Measurements from ENCODE around the gene CAPN5. TPM values are rescaled to one million over a fixed set of nuclear protein-coding genes. Genes with fewer than 3 reads are reported as not detected.

Gene CAPN5
- polyA plus RNA-seq, 2 donors = 26.6 to 27.8 TPM

- Histone ChIP-seq H3K4me1 (ENCODE audit: control insufficient read depth in 2 of 2, insufficient read depth in 2 of 2, low read length in 1 of 2) (peaks cover 0 to 2% of the 10 kb centered on the region in 2 donors), H3K36me3 (ENCODE audit: control insufficient read depth in 2 of 2, insufficient read depth in 2 of 2, low read length in 1 of 2) (no peaks in the 10 kb centered on the region), H3K27me3 (ENCODE audit: control insufficient read depth in 1 of 2, insufficient read depth in 2 of 2, low read length in 2 of 2) (no peaks in the 10 kb centered on the region), H3K27ac (ENCODE audit: low read depth in 2 of 2, low read length in 1 of 2) (no peak overlapping the region), H3K9me3 (ENCODE audit: control insufficient read depth in 2 of 2, insufficient read depth in 1 of 2, low read depth in 1 of 2, low read length in 1 of 2) (no peaks in the 10 kb centered on the region), H3K4me3 (ENCODE audit: low read depth in 1 of 2, low read length in 2 of 2) (no peak overlapping the region)
- 80 to 85% methylated on average over 12 of the region's 12 CpGs for WGBS, 2 donors
These were observed 35.8 kb upstream of the CAPN5 start for GRCh38 chr11:77030834-77031414.

GRCh38 chr11:77031599-77031998 lies 35.2 kb upstream of the CAPN5 start:
- Histone ChIP-seq H3K36me3 (ENCODE audit: control insufficient read depth in 2 of 2, insufficient read depth in 2 of 2, low read length in 1 of 2) (no peaks in the 10 kb centered on the region), H3K4me3 (ENCODE audit: low read depth in 1 of 2, low read length in 2 of 2) (no peak overlapping the region), H3K27me3 (ENCODE audit: control insufficient read depth in 1 of 2, insufficient read depth in 2 of 2, low read length in 2 of 2) (no peaks in the 10 kb centered on the region), H3K27ac (ENCODE audit: low read depth in 2 of 2, low read length in 1 of 2) (no peak overlapping the region), H3K9me3 (ENCODE audit: control insufficient read depth in 2 of 2, insufficient read depth in 1 of 2, low read depth in 1 of 2, low read length in 1 of 2) (no peaks in the 10 kb centered on the region), H3K4me1 (ENCODE audit: control insufficient read depth in 2 of 2, insufficient read depth in 2 of 2, low read length in 1 of 2) (peaks cover 0 to 2% of the 10 kb centered on the region in 2 donors)
- 87 to 91% methylated on average over 3 of the region's 3 CpGs for WGBS, 2 donors

- H3K27me3 ChIP-seq (ENCODE audit: control insufficient read depth in 1 of 2, insufficient read depth in 2 of 2, low read length in 2 of 2) = peaks cover 0 to 5% of the 10 kb centered on the region in 2 donors
- 80 to 83% methylated on average over 2 of the region's 2 CpGs for WGBS, 2 donors
- peak overlapping the region; percentile 19 to 24 for H3K4me3 ChIP-seq (ENCODE audit: low read depth in 1 of 2, low read length in 2 of 2)
These were observed 31.7 kb upstream of the CAPN5 start for GRCh38 chr11:77035039-77035438.

GRCh38 chr11:77035580-77035979 lies 31.2 kb upstream of the CAPN5 start:
- WGBS, 2 donors = 28 to 32% methylated on average over 5 of the region's 5 CpGs
- Histone ChIP-seq H3K9me3 (ENCODE audit: control insufficient read depth in 2 of 2, insufficient read depth in 1 of 2, low read depth in 1 of 2, low read length in 1 of 2) (peaks cover 0 to 11% of the 10 kb centered on the region in 2 donors), H3K27ac (ENCODE audit: low read depth in 2 of 2, low read length in 1 of 2) (no peak overlapping the region), H3K27me3 (ENCODE audit: control insufficient read depth in 1 of 2, insufficient read depth in 2 of 2, low read length in 2 of 2) (peaks cover 0 to 8% of the 10 kb centered on the region in 2 donors), H3K36me3 (ENCODE audit: control insufficient read depth in 2 of 2, insufficient read depth in 2 of 2, low read length in 1 of 2) (no peaks in the 10 kb centered on the region), H3K4me1 (ENCODE audit: control insufficient read depth in 2 of 2, insufficient read depth in 2 of 2, low read length in 1 of 2) (peaks cover 0 to 10% of the 10 kb centered on the region in 2 donors), H3K4me3 (ENCODE audit: low read depth in 1 of 2, low read length in 2 of 2) (peak overlapping the region; percentile 19 to 24)

More at GRCh38 chr11:77035039-77035438, 31.7 kb upstream of the CAPN5 start:
- H3K27ac ChIP-seq (ENCODE audit: low read depth in 2 of 2, low read length in 1 of 2) = no peak overlapping the region
- peaks cover 0 to 9% of the 10 kb centered on the region in 2 donors for H3K4me1 ChIP-seq (ENCODE audit: control insufficient read depth in 2 of 2, insufficient read depth in 2 of 2, low read length in 1 of 2)
- H3K9me3 ChIP-seq (ENCODE audit: control insufficient read depth in 2 of 2, insufficient read depth in 1 of 2, low read depth in 1 of 2, low read length in 1 of 2) = peaks cover 0 to 6% of the 10 kb centered on the region in 2 donors
- H3K36me3 ChIP-seq (ENCODE audit: control insufficient read depth in 2 of 2, insufficient read depth in 2 of 2, low read length in 1 of 2) = no peaks in the 10 kb centered on the region

- peaks cover 0 to 10% of the 10 kb centered on the region in 2 donors for H3K4me1 ChIP-seq (ENCODE audit: control insufficient read depth in 2 of 2, insufficient read depth in 2 of 2, low read length in 1 of 2)
- WGBS, 2 donors = 53 to 58% methylated on average over 5 of the region's 5 CpGs
- no peak overlapping the region for H3K27ac ChIP-seq (ENCODE audit: low read depth in 2 of 2, low read length in 1 of 2)
- H3K36me3 ChIP-seq (ENCODE audit: control insufficient read depth in 2 of 2, insufficient read depth in 2 of 2, low read length in 1 of 2) = no peaks in the 10 kb centered on the region
- H3K9me3 ChIP-seq (ENCODE audit: control insufficient read depth in 2 of 2, insufficient read depth in 1 of 2, low read depth in 1 of 2, low read length in 1 of 2) = peaks cover 0 to 11% of the 10 kb centered on the region in 2 donors
- peaks cover 0 to 8% of the 10 kb centered on the region in 2 donors for H3K27me3 ChIP-seq (ENCODE audit: control insufficient read depth in 1 of 2, insufficient read depth in 2 of 2, low read length in 2 of 2)
- H3K4me3 ChIP-seq (ENCODE audit: low read depth in 1 of 2, low read length in 2 of 2) = peak overlapping the region in 1 of 2 donors; percentile 12
These were observed 30.4 kb upstream of the CAPN5 start for GRCh38 chr11:77036398-77036797.

GRCh38 chr11:77037057-77037456 lies 29.7 kb upstream of the CAPN5 start:
- peaks cover 0 to 8% of the 10 kb centered on the region in 2 donors for H3K27me3 ChIP-seq (ENCODE audit: control insufficient read depth in 1 of 2, insufficient read depth in 2 of 2, low read length in 2 of 2)
- H3K4me1 ChIP-seq (ENCODE audit: control insufficient read depth in 2 of 2, insufficient read depth in 2 of 2, low read length in 1 of 2) = peaks cover 0 to 10% of the 10 kb centered on the region in 2 donors
- H3K36me3 ChIP-seq (ENCODE audit: control insufficient read depth in 2 of 2, insufficient read depth in 2 of 2, low read length in 1 of 2) = no peaks in the 10 kb centered on the region
- WGBS, 2 donors = 81 to 83% methylated on average over 10 of the region's 10 CpGs
- no peak overlapping the region for H3K27ac ChIP-seq (ENCODE audit: low read depth in 2 of 2, low read length in 1 of 2)
- peaks cover 0 to 11% of the 10 kb centered on the region in 2 donors for H3K9me3 ChIP-seq (ENCODE audit: control insufficient read depth in 2 of 2, insufficient read depth in 1 of 2, low read depth in 1 of 2, low read length in 1 of 2)
- H3K4me3 ChIP-seq (ENCODE audit: low read depth in 1 of 2, low read length in 2 of 2) = no peak overlapping the region

- Histone ChIP-seq H3K27ac (ENCODE audit: low read depth in 2 of 2, low read length in 1 of 2) (no peak overlapping the region), H3K4me1 (ENCODE audit: control insufficient read depth in 2 of 2, insufficient read depth in 2 of 2, low read length in 1 of 2) (peaks cover 0 to 10% of the 10 kb centered on the region in 2 donors), H3K9me3 (ENCODE audit: control insufficient read depth in 2 of 2, insufficient read depth in 1 of 2, low read depth in 1 of 2, low read length in 1 of 2) (peaks cover 0 to 11% of the 10 kb centered on the region in 2 donors), H3K27me3 (ENCODE audit: control insufficient read depth in 1 of 2, insufficient read depth in 2 of 2, low read length in 2 of 2) (peaks cover 0 to 8% of the 10 kb centered on the region in 2 donors), H3K36me3 (ENCODE audit: control insufficient read depth in 2 of 2, insufficient read depth in 2 of 2, low read length in 1 of 2) (peaks cover 0 to 4% of the 10 kb centered on the region in 2 donors), H3K4me3 (ENCODE audit: low read depth in 1 of 2, low read length in 2 of 2) (no peak overlapping the region)
- WGBS, 2 donors = 80 to 85% methylated on average over 10 of the region's 10 CpGs
These were observed 28.5 kb upstream of the CAPN5 start for GRCh38 chr11:77038029-77038824.

- H3K4me3 ChIP-seq (ENCODE audit: low read depth in 1 of 2, low read length in 2 of 2) = no peak overlapping the region
- no peak overlapping the region for H3K27ac ChIP-seq (ENCODE audit: low read depth in 2 of 2, low read length in 1 of 2)
- H3K27me3 ChIP-seq (ENCODE audit: control insufficient read depth in 1 of 2, insufficient read depth in 2 of 2, low read length in 2 of 2) = peaks cover 0 to 8% of the 10 kb centered on the region in 2 donors
- WGBS, 2 donors = 75 to 79% methylated on average over 16 of the region's 16 CpGs
- peaks cover 0 to 10% of the 10 kb centered on the region in 2 donors for H3K4me1 ChIP-seq (ENCODE audit: control insufficient read depth in 2 of 2, insufficient read depth in 2 of 2, low read length in 1 of 2)
- H3K36me3 ChIP-seq (ENCODE audit: control insufficient read depth in 2 of 2, insufficient read depth in 2 of 2, low read length in 1 of 2) = peaks cover 0 to 4% of the 10 kb centered on the region in 2 donors
- peaks cover 0 to 11% of the 10 kb centered on the region in 2 donors for H3K9me3 ChIP-seq (ENCODE audit: control insufficient read depth in 2 of 2, insufficient read depth in 1 of 2, low read depth in 1 of 2, low read length in 1 of 2)
These were observed 27.9 kb upstream of the CAPN5 start for GRCh38 chr11:77038825-77039326.

- 18 to 22% methylated on average over 97 to 109 of the region's 109 CpGs for WGBS, 2 donors
These were observed 27.0 kb upstream of the CAPN5 start for GRCh38 chr11:77039491-77040400.

More at GRCh38 chr11:77039491-77040400, 27.0 kb upstream of the CAPN5 start:
- H3K4me3 ChIP-seq (ENCODE audit: low read depth in 1 of 2, low read length in 2 of 2) = peak overlapping the region; percentile 34
- peaks cover 0 to 4% of the 10 kb centered on the region in 2 donors for H3K36me3 ChIP-seq (ENCODE audit: control insufficient read depth in 2 of 2, insufficient read depth in 2 of 2, low read length in 1 of 2)
- peaks cover 0 to 8% of the 10 kb centered on the region in 2 donors for H3K27me3 ChIP-seq (ENCODE audit: control insufficient read depth in 1 of 2, insufficient read depth in 2 of 2, low read length in 2 of 2)
- no peak overlapping the region for H3K27ac ChIP-seq (ENCODE audit: low read depth in 2 of 2, low read length in 1 of 2)
- H3K9me3 ChIP-seq (ENCODE audit: control insufficient read depth in 2 of 2, insufficient read depth in 1 of 2, low read depth in 1 of 2, low read length in 1 of 2) = peaks cover 0 to 11% of the 10 kb centered on the region in 2 donors
- peaks cover 0 to 10% of the 10 kb centered on the region in 2 donors for H3K4me1 ChIP-seq (ENCODE audit: control insufficient read depth in 2 of 2, insufficient read depth in 2 of 2, low read length in 1 of 2)
